ENCODE results near the gene PLCB1.
A peak's percentile ranks its signal among the peaks of the same experiment; 100 is the strongest.

PLCB1 gene

GRCh38 chr20:8657664-8658063, 525.6 kb downstream of the PLCB1 start:
- no peak for DNase-seq (ENCODE audit: low read depth)

GRCh38 chr20:8658103-8658502, 526.0 kb downstream of the PLCB1 start:
- DNase-seq (ENCODE audit: low read depth) = no peak

- no peak for DNase-seq (ENCODE audit: low read depth)
Measured at GRCh38 chr20:8661229-8661952, 529.3 kb downstream of the PLCB1 start.

DNA sequence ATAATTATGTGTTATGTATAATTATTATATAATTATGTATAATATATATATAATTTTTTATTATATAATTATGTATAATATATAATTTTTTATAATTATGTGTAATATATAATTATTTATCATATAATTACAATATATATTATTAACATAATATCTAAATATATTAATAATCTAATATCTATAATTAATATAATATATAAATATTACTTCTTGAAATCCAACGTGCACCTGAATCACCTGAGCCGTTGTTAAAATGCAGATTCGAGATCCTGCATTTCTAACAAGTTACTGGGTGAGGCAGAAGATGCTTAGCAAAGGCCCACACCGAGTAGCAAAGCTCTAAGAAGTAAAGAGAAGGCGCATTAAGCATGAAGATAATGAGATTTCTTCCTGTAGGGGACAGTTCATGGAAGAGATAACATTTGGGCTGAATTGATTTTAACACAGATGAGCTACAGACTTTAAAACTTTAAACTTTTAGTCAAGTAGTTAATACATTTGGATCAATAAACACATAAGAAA, 530.4 kb downstream of the PLCB1 start:
- no peak for DNase-seq (ENCODE audit: low read depth)

- no peak for DNase-seq (ENCODE audit: low read depth)
Measured at GRCh38 chr20:8663424-8663823, 531.4 kb downstream of the PLCB1 start.

GRCh38 chr20:8664778-8665177, 532.7 kb downstream of the PLCB1 start:
- DNase-seq (ENCODE audit: low read depth) = no peak

DNA sequence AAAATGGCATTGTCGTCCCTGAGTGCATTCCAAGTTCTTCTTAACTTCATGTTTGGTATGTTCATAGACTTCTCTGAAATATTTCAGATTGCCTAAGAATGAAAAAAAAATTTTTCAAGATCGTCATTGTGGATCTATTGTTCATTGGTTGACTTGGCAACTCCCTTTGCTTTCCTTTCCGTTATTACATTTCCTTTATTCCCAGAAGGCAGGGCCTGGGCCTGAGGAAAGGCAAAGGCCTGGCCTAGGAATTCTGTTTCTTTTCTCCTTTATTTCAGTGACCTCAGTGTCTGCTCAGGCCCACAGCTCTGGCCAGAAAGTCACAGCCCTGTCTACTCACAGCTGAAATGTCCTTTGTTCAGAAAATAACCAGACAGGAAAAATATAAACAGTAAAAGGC, 535.2 kb downstream of the PLCB1 start:
- no peak for DNase-seq (ENCODE audit: low read depth)

DNA sequence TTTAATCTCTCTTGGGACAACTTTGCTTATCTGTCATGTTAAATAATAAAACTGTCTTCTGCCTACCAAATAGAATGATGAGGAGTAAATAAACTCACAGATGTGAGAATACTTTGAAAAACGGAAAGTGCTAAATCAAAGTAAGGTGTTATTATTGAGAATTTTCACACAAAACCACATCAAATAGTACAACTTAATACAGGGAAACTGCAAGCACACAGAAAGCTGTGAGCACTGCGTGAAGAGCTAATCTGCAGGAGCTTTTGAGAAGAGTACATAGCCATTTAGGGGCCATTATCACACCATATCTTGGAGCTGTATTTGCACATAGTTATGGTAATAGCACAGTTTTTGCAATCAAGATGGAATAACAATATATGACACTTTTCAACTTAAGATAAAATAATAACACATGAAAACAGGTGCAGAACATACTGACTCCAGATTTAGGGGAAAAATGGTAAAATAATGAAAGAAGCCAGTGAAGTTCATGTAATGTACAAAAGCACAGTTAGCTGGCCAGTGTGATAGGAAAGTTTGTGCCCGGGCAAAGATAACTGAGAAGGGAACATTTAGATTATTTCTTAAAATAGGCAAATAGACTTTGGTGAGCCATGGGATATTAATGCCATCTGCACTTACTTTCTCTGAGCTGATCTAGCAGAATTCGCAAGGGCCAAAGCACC, 538.3 kb downstream of the PLCB1 start:
- no peak for DNase-seq (ENCODE audit: low read depth)

DNA sequence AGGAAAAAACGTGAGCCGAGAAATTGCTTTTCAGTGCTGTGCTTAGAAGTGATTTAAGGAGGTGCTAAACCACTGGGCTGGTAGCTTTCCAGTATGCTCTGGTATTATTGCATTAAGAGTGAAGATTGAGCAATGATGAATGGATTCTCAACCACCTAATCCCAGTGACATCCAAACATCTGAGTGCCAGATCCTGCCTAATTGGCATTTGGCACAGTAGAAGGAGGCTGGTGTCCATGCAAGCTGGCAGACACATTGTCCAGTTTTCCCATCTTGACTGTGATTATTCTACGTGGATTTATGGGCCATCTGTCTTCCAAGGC, 538.8 kb downstream of the PLCB1 start:
- peak; percentile 12 for DNase-seq (ENCODE audit: low read depth)

GRCh38 chr20:8671370-8671961, 539.4 kb downstream of the PLCB1 start:
- DNase-seq (ENCODE audit: low read depth) = no peak

DNA sequence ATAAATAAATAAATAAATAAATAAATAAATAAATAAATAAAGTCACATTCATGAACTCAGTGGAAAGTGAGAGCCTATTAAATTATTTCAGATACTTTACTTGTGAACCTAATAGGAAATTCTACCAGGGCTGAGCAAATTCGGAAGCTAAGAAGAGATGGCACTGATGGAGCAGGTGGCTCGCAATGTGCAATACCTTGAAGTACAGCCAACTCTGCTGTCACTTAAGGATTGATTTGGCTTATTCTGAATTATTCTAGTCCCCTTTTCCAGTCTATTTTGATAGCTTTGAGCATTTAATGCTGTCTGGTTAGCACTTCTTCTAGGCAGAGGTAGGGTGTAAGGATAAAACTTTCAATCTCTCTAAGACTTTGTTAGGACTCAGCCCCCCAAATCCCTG, 541.0 kb downstream of the PLCB1 start:
- DNase-seq (ENCODE audit: low read depth) = no peak

DNA sequence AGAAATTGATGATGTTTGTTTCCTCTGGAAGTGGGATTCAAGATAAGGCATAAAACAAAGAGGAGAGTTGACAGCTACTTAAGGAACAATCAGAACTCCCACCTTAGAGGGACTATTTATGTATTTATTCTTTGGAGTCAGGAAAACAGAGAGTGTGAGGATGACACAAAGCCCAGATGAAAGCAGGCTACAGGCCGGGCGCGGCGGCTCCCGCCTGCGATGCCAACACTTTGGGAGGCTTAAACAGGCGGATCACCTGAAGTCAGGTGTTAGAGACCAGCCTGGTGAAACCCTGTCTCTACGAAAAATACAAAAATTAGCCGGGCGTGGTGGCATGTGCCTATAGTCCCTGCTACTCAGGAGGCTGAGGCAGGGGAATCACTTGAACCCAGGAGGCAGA, 543.8 kb downstream of the PLCB1 start:
- no peak for DNase-seq (ENCODE audit: low read depth)

GRCh38 chr20:8678098-8678776, 546.2 kb downstream of the PLCB1 start:
- peak; percentile 18 for DNase-seq (ENCODE audit: low read depth)

GRCh38 chr20:8689337-8689736, 557.3 kb downstream of the PLCB1 start:
- DNase-seq (ENCODE audit: low read depth) = no peak

- DNase-seq (ENCODE audit: low read depth) = no peak
Measured at GRCh38 chr20:8690074-8690473, 558.0 kb downstream of the PLCB1 start.

DNA sequence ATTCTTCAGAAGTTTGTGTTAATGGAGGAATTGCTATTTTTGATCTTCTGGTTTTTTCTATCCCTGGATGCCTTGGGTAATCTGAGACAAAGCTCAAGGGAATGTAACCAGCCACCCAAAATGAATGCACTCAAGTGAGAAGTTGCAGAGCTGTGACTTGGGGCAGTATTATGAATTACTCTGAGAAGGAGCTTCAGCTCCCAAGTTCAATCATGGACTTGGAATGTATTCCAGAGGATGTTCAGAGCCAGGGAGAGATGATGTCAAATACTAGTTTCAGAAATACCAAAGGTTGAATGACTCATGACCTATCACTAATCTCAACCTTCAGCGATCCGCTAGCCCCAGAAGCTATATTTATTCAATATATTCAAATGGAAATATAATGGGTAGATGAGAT, 561.6 kb downstream of the PLCB1 start:
- DNase-seq (ENCODE audit: low read depth) = peak; percentile 65

DNA sequence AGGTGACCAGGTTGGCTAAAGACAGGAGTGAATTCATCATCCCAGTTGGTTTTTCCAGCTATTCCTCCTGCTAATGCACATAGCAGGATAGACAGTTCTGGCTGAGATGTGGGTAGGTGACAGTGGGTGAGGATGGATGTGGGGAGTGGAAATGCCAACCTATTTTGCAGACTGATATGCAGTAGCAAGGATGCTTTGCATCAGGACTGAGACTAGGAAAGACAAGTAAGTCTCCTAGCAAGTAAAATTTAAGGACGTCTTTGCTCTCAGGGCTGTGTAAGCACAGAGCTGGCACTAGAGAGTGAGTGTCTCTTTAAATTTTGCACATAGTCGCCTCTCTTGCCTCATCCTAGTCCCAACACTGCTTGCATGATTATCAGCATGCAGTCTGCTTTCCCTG, 568.7 kb downstream of the PLCB1 start:
- DNase-seq (ENCODE audit: low read depth) = no peak

GRCh38 chr20:8706961-8707700, 575.1 kb downstream of the PLCB1 start:
- DNase-seq (ENCODE audit: low read depth) = no peak

DNA sequence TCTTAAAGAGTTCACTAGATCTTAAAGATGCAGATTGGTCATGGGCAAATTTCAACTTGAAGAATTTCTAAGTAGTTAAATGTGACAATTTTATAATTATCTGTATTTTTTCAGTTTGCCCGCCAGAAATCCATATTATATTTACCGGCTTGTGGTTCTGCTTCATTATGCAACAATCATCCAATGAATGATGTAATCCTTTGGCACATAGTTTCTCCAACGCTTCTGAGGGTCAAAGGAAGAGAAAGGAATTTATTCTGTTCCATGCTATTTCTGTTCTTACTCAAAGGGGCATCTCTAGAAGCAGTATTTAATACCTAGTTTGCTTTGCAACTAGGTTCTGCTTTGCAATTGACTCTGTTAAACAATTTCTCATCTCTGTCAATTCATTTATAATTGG, 577.6 kb downstream of the PLCB1 start:
- no peak for DNase-seq (ENCODE audit: low read depth)

DNA sequence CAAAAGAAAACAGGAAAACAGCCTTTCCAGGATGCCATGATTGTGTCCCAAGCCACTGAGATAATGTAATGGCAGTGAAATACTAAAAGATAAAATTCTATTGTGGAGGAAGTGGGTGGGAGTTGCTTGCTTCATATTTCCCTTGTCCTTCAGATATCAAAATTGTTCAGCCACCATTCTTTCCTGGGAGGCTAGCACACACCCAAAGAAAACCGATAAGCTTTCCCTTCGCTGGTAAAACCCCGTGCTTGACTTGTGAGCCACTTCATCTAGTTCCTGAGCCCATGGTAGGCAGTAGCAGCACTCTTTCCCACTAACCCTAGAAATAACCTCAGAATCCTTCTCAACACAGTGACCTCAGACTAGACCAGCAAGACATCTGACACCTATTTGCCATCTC, 579.4 kb downstream of the PLCB1 start:
- no peak for DNase-seq (ENCODE audit: low read depth)

DNA sequence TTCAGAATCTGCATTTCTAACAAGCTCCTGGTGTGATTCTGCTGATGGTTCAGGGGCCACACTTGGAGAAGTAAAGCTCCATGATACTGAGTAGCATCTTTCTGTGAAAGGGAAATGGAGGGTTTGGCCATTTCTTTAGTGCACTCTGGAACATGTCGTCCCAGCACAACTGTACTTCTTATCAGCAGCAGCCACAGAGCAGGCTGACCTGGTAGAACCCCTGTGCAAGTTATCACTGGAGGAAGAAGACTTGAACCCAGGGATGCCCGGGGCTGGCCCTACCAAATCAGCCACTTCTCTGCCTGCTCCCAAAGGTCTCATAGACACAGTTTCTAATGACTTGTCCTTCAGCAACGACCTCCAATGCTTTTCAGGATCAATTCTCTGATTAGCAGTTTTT, 582.1 kb downstream of the PLCB1 start:
- no peak for DNase-seq (ENCODE audit: low read depth)

DNA sequence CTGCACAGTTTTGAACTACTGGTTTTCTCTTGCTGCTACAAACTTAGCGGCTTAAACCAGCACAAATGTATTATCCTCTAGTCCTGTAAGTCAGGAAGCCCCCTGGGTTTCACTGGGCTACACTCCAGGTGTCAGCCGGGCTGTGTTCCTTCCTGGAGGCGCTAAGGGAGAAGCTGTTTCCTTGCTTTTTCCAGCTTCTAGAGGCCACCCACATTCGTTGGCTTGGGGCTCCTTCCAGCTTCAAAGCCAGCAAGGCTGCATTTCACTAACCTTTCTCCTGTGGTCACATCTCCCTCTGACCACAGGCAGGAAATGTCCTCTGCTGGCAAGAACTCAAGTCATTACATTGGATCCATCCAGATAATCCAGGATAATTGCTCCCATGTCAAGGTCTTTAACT, 586.2 kb downstream of the PLCB1 start:
- DNase-seq (ENCODE audit: low read depth) = no peak

Measured in amniotic epithelial cell (primary cell).